ENCODE results near the gene MACF1.

The MACF1 gene

DNA sequence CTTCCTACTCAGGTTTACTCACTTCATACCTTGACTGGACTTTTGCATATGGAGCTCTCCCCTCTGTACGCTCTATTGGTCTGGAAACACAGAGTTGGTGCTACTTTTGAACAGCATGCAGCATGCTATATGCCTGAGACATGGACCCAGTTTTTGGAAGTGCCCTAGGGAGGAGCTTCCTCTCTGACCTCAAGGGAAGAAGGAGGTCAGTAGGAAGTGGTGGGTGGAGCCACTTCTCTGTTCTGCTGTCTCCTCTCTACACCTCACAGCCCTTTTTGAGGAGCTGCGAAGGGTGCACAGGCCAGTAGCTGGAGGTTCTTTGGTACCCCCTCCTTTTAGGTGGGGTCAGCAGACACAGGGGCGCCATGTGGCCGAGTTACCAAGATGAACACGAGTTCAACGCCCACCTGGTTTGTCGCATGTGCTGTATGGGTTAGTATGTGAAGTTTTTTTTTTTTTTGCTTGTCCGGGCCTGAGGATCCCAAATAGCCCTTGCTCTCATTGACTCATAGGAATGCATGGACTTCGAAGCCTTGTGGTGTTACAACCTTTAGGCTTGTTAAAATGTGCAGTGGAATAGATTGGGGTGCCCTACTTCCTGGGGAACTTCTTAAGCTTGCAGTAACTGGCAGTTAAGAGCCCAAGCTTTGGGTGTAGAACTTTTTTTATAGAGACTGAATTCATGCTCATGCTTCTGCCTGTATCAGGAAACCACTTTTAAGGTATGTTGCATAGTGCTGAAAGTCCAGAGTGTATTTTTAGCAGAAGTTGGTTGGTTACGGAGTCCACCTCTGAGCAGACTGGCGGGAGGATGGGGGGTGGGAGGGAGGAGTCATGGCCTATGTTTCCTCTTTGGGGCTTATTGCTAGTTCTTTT, 10.7 kb downstream of the MACF1 start:
- DNase-seq = peak; percentile 14

DNA sequence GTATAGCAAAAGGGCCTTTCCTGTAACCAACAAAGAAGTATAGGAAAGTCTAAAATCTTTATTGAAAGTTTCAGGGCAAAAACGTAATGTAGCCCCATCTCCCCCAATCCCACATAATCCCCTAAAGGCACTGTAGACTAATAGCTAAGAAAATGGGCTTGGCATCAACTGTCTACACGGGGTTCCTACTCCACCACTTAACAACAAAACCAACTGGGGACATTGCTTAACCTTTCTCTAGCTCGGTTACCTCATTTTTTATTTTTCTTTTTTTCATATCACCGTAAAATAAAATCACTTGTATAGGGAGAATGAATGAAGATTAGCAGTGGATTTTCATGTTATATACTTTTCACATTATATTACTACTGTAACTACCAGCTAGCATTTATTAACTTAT, 12.3 kb downstream of the MACF1 start:
- no peak for DNase-seq

DNA sequence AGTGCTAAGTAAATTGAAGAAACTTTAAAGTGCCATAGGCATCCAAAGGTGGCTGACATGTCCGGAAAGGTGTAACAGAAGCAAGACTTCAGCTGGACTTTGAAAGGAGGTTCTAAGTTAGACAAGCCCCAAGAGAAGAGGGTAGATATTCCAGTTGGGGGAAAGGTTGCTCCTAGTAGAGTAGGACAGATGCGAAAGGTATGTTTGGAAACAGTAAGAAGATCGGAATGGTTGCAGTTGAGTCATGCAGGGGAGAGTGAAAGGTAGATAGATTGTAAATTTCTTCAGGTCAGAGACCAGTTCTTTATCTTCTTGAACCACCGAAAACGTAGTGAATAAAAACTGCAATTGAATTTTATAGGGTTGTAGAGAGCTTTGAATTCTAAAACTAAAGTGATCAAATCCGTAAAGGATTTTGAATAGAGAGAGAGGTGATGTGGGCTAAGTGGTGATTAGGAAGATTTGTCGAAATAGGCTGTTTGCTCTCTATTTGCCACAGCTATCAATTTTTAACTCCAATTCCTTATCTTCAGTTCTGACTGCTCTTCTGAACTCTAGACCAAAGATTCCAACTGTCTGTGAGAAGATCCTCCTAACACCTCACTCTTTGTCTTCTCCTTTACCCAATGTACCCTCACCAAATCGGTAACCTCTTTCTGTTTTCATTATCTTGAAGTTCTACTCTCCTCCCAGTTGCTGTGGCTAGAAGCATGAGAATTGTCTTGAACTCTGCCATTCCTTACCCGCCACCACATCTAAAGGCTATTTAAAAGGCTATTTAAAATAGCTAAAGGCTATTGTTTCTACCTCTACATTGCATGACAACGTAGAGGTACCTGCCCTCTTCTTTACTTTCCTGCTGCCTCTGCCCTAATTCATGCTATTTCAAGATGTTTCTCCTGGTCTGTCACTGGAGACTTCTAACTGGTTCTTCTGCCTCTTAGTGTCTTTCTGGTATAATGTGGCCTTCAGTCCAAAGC, 16.7 kb downstream of the MACF1 start:
- no peak for DNase-seq

DNA sequence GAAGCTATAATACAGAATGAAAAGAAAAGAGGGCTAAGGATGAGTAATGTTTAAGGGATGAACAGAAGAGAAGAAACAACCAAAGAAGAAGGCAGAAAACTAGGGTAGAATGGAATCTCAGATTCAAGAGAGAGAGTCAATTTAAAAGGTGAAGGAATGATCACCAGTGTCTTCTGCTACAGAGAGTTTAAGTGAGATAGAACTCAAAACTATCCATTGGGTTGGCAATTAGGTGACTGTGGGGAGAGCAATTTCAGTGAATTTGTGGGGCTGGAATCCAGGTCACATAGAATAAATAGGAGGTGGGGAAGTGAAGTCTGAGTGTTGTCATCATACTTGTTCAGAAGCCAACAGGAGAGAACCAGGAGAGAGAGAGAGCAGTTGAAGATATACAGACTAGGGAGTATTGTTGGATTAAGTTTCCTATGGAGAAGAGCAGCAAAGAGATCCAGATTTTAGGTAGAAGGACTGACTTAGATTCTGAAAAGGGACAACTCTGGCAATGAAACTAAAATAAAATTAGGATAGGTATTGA, 19.9 kb downstream of the MACF1 start:
- no peak for DNase-seq

DNA sequence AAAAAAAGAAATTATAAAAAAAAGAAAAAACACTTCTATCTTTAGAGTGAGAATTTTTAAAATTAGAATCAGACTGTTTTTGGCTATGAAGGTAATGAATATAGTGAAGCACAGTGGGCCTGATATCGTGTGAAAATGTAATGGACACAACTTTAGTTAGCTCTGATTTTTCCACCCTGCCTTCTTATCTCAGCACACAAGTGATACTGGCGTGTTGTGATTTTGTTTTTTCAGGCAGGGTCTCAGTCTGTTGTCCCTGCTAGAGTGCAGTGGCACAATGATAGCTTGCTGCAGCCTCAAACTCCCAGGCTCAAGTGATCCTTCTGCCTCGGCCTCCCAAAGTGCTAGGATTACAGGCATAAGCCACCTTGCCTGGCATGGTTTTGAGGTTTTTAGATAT, 22.3 kb downstream of the MACF1 start:
- no peak for DNase-seq

DNA sequence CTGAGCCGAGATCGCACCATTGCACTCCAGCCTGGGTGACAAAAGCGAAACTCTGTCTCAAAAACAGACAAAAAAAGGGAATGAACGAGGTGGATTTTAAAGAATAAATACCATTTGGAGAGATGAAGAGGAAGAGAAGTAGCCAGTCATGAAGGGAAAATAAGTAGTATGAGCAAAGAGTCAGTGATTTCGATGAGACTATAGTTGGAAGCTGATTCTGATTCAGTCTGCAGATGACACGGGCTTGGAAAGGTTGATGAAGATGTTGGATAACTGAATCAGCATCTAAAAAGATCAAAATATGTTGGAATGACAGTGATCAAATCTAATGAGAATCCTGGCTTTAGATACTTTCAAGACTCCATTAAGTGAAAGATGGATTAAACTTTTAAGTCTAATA, 23.8 kb downstream of the MACF1 start:
- DNase-seq = no peak

DNA sequence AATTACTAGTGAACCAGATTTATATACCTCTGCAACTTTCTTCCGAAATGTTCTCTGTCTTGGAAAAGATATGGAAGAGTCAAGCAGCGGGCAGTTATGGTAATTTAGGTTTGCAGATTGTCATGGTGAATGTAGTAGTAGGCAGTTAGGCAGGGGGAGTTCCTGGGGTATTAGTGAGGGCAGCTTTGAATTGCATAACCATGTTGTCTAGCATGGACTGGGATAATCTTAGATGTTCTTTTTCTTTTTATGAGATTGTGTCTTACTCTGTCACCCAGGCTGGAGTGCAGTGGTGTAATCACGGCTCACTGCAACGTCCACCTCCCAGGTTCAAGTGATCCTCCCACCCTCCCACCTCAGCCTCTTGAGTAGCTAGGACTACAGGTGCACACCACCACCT, 25.0 kb downstream of the MACF1 start:
- DNase-seq = no peak

DNA sequence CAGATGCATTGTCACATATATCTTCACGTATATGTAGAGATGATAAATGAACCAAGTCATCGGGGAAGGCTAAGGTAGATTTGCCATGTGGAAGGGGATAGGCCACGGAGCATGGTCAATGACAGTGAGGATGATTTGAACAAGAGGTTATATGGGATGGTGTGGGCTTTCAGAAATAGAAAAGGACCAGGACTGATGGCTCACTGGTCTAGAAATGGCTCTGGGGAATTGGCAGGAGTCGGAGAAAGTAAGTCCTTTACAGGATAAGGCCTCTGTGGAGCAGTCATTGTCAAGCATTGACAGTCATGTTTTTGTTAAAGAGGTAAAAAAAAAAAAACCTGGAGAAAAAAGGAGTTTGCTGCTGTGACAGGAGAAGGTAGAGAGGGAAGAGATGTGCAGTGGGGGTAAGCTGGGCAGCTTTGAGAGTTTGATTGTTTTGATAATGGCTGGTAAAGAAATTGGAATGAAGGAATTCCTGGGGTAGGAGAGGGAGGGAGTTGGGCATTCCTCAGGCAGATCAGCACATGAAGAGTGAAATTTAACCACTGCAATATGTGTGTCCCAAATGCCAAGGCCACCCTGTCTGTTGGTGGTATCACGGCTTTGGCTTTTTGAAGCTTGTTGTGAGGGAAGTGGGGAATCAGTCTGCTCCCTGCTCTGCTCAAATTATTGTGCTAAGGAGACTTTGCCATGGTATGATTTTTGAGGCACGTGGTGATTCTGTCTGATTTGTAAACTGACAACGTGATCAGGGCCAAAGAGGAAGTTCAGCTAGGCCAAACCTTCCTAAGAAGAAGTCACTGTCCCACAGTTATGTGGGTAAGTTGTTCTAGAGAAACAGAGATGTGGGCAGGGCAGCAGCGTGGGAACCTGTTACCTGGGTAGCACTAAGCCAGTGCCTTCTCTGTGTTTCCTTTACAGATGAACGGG, 26.0 kb downstream of the MACF1 start:
- no peak for DNase-seq

DNA sequence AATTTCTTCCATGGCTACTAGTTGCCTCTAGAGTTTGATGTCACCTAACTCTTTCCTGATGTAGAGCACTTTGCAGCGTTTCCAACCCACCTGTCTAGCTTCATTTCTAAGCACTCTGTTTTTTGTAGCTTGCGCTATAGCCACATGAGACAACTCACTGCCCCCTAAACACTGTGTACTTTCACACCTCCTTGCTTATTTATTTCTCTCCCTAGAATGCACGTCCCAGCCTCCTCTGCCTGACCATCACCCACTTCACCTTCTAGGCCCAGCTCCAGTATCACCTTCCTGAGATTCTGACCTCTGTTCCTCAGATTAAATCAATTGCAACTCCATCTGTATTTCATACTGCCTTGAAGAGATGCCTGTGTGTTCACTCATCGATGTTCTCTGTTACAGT, 32.5 kb downstream of the MACF1 start:
- no peak for DNase-seq

DNA sequence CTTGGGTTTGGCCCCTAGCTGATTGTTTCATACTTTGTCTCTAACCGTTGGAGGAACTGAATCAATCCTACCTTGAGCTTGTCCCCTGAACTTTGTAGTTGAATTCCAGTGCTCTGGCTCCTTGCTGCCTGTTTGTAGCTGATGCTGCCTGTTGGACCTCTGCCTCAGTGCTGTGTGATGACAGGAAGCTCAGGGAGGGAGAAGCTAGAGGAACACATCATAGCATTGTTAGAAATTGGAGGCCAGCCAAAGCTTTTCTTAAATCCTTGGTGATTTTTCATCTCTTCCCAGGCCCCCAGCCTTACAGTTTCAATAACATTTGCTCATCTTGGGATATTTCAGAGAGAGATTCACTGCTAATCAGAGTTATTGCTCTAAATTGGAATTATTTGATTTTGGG, 34.0 kb downstream of the MACF1 start:
- no peak for DNase-seq

DNA sequence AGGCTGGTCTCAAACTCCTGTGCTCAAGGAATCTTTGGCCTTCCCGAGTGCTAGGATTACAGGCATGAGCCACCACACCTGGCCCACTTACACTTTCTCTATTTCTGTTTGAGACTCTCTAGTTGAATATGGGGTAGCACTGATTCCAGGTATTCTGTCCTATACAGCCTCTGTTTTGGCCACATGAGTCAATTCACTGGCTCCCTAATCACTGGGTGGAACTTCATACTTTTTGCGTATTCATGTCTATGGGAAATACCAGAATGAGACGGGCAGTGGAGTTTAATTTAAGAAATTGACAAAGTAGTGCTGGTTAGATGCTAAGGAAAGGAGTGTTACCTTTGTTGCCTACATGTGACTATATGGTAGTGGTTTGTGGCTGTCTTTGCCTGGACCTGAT, 35.5 kb downstream of the MACF1 start:
- no peak for DNase-seq

DNA sequence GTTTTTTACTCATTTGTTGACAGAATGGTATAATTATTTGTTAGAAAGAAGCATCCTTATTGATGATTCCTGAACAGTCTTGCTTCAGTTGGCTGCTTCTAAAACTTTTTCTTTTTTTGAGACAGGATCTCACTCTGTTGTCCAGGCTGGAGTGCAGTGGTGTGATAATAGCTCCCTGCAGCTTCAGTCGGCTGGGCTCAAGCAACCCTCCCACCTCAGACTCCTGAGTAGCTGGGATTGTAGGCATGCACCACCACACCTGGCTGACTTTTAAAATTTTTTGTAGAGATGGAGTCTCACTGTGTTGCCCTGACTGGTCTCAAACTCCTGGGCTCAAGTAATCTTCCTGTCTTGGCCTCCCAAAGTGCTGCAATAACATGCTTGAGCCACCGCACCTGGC, 38.8 kb downstream of the MACF1 start:
- DNase-seq = no peak

DNA sequence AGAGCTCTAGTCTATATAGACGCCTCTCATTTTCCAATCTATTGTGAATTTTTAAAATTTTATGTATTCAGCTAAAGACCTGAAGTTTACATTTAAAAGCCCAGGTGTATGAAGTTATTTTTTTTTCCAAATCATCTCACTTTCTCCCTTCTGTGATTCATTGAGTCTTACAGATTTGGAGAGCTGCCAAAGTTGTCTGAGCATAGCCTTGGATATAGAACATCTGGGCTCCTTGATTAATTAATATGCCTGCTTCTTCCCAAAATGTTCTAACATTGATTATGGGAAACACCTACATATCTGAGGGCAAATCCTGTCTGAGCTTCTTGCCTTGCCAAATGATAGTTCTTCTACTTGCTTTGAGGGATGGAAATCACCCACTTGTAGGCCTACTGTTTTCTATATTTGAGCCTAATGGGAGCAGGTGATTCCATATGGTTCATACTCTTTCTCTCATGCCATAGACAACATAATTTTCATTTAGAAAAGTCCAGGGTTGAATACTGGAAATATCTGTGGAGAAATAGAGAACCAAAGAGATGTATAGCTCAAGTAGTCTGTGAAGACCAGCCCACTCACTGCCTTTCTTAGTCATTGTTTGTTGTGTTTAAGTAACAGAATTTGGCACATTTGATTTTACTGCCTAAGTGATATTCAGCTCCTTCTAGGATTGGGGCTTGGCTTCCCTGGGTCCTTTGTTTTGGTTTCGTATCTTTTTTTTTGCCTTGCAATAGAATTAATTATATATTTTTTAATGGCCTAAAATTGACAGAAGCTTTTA, 46.2 kb downstream of the MACF1 start:
- DNase-seq = no peak

DNA sequence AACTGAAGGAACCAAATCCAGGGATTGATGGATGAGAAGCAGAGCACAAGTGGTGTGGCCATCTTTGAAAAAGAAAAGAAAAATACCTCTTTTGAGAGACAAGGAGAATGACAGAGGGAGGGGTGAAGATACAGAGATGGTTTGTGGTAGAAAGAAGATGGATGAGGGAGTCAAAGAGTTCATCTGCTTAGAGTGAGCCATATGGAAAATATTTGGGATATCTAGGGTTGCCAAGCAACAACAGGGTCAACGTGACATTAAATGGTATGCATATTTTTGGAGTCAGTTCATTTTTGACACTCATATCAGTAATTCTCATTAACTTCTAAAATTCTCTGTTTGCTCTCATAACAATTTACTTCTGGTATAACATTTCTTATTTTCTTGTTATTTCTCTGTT, 50.7 kb downstream of the MACF1 start:
- no peak for DNase-seq

DNA sequence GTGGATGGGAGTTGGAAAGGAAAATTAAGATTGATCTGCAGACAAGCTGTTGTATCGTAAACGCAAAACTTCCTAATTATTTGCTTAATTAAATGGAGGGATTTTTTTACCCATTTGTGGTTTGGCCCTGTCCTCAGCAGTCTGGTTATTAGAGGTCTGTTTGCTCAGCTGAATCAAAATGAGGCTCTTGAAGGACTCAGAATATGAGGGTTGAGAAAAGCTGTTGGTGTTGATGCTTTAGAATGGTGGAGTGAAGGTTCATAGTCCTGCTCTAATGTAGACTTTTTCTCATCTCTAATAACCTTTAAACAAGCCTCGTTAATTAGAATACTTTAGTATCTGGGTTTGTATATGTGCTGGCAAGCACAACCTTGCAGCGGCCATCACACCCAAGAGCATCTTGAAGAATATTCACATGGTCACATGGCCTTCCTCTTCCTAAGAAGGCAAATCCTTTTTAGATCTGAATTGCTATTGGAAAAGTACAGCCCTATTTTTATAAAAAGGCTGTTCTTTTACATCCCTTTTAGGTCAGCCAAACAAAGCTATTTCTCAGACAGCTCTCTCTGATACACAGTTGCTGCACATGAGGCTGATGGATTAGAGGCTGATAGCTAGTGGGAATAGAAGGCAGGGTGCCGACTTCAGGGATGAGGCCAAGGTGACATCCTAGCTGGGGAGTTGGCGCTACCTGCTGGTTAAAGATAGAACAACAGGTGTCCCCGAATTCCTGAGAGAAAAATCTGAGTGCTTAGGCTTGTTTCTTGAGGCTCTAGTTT, 53.8 kb downstream of the MACF1 start:
- peak; percentile 74 for DNase-seq

DNA sequence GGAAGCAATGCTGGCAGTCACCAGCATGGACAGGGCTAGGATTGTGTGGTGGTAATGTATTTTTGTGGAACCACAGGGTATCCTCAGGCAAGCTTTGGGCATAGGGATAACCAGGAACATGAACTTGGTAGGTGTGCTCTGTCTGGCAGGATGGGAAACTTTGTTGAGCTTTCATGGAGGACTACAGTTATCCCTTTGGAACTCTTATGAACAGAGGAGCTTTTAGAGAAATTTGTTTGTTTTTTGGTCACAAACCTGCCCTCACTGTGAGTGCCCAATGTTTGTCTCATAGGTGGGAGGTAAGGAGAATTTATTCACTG, 54.4 kb downstream of the MACF1 start:
- no peak for DNase-seq

DNA sequence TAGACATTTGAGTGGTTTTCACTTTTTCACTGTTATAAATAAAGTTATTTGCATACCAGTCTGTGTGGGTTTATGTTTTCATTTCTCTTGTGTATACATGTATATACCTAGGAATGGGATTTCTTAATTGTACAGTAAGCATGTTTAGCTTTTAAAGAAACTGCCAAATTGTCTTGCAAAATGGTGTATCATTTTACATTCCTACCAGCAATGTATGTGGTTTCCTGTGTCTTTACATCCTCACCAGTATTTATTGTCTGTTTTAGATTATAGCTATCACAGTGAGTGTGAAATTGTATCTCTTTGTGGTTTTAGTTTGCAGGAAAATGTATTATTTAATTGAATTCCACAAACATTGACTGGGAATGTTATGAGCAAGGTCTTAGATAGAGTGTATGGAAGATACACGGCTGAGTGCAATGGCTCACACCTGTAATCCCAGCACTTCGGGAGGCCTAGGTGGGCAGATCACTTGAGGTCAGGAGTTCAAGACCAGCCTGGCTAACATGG, 57.3 kb downstream of the MACF1 start:
- no peak for DNase-seq

DNA sequence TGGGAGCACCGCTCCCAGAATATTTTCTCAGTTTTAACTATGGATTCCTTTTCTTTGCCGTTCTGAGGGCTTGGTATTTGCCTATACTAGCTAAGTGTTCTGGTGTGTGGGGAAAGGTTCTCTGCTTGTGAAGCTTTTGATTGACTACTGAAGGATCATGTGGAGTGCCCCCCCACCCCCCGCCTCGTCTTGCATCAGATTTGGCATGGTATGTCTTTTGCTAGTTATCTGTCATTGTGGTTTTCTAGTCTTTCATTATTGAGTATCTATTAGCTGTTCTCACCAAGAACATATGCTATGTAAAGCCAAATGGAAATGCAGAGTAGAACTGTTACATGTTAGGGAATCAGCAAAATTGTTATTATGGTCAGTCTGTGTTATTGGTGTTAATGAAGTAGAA, 58.3 kb downstream of the MACF1 start:
- no peak for DNase-seq

DNA sequence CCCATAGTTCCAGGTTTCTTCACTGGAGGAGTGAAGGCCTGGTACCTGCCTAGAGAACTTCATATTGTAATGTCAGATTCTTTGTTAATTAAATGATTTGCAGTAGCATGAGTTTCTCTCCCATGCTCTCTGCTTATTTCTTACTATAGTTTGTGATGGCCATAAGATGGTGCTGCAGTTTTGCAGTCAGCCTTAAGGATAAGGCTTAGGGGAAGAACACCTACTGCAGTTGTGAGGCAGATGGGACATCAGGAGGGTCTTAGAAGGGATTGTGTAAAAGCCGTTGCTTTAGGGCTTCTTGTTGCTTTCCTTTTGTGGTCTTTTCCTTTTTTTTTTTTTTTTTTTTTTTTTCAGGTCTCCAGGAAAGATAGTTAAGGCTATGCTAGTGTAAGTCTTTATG, 61.8 kb downstream of the MACF1 start:
- DNase-seq = peak; percentile 13

DNA sequence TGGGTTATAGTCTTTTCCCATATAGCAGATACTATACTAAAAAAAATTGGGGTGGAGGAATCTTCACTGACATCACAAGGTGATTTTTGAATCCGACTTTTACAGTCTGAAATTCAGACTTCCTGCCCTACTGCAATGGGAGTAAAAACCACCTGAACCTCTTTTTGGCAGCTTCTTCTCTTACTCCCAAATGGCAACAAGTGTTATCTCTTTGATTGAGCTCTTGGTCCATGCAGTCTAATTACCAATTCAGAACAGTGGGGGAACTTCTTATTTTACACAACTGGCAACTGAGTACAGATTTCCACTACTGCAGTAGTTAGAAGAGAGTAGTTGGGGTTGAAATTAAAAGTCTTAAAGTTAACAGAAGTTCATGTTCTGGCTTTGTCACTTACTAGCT, 62.3 kb downstream of the MACF1 start:
- DNase-seq = no peak

DNA sequence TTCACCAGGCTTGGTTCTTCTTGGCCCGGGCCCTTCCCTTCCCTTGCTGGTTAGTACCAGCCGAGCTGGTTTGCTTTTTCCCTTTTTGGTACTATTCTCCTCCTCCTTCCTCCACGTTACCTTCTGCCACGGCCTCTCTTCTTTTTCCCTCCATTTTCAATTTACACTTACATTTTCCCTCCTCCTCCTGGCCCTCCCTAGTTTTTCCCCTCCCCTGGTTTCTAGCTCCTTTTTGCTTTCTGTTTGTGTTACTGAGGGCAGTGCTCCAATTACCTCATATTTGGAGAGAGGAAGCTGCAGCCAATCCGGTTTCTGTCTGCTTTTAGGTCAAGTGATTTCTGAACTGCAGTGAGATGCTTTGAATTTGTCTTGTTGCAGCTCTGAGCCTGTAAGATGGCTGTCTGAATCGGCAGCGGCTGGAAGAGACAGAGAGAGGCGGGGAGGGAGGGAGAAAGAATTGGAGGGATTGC, 63.7 kb downstream of the MACF1 start:
- peak; percentile 67 for DNase-seq

Data from retina (tissue), 1 donor.